NCI-H1417 (cell line): ENCODE results near the gene ABO.
A peak's percentile ranks its signal among the peaks of the same experiment; 100 is the strongest.
"Not testable (repeated sequence)": the region's sequence is repeated elsewhere in the genome, so short reads cannot be mapped to it uniquely, and the experiment has no call there.

ENCODE experiments used
- DNase-seq, 3 experiments: peaks; one replicate each; lab custom pipeline; 2025; lab: John Stamatoyannopoulos, UW

Gene ABO

DNA sequence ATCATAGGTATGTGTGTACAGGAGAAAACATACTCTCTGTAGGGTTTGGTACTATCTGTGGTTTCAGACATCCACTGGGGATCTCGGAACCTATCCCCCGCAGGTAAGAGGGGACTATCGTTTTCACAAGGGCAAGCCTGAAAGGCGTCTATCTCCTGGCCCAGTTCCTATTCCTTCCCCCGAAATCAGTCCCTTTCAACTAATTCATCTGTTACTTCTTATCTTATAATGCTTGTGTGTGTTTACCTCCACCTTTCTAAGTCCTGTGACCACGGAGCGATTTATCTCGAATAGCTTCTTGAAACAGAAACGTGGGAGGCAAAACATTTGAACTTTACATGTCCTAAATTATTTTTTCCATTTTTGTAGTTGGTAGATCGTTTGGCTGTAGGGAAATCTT is 11.4 kb downstream of the ABO start:
- DNase-seq: no peak

- DNase-seq: no peak
These were observed 12.8 kb downstream of the ABO start for GRCh38 chr9:133262226-133262625.

- DNase-seq: no peak
These were observed 13.3 kb downstream of the ABO start for GRCh38 chr9:133261753-133262120.

DNA sequence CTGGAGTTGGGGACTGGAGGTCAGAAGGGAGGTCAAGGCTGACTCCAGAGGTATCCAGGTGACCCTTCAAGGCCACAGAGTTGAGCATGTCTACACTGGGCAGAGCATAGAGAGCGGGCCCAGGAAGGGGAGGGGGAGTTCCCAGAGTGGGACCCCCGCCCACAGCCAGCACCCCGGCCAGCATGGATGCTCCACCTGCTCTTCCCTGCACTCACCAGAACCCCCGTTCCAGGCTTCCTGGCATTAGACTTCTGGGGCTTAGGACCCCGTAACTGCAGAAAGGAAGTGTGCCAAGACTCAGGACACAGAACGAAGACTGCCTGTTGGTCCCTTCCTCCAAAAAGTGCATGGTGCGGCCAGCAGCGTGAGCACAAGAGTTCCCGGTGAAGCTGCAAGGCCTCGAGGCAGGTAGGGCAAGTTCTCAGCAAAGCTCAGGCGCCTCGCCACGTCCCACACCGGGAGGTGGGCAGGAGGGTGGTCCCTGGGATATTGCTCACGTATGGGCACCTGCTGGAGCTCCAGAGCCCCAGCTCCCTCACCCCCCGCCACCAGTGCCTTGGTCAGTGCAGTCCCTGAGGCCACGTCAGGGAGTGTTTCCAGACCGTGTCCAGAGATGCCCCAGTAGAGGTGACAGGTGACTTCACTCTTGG is 13.8 kb downstream of the ABO start:
- DNase-seq: no peak

DNA sequence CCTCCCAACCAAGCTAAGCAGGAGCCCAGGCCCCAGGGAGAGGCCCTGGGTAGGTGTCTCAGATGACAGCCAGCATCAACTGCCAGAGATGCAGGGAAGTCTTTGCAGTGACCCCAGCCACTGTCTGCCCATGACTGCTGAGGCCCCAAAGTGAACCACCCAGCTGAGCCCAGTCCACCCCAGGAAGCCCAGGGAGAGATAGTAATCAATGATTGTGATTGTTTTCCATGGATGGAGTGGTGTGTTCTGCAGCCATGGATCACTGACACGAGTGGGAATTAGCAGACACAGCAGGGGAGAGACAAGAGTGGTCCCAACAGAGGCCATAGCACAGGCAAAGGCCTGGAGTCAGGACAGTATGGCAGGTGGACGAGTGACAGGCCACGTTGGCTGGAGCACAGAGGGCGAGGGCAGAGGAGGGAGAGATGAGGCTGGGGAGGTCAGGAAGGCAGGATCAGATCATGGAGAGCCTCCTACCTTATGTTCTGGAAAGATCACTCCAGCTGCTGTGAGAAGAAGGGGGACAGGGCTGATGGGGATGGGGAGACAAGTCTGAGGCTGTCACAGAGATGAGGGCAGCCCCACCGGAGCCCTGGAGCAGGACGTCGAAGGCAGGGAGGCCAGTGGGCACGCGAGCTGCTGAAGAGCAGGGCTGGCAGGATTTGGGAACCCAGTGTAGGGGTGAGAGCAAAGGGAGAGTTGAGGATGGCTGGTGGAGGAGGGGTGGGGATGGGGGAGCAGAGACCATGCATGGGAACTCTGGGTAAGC is 14.5 kb downstream of the ABO start:
- DNase-seq: no peak

DNA sequence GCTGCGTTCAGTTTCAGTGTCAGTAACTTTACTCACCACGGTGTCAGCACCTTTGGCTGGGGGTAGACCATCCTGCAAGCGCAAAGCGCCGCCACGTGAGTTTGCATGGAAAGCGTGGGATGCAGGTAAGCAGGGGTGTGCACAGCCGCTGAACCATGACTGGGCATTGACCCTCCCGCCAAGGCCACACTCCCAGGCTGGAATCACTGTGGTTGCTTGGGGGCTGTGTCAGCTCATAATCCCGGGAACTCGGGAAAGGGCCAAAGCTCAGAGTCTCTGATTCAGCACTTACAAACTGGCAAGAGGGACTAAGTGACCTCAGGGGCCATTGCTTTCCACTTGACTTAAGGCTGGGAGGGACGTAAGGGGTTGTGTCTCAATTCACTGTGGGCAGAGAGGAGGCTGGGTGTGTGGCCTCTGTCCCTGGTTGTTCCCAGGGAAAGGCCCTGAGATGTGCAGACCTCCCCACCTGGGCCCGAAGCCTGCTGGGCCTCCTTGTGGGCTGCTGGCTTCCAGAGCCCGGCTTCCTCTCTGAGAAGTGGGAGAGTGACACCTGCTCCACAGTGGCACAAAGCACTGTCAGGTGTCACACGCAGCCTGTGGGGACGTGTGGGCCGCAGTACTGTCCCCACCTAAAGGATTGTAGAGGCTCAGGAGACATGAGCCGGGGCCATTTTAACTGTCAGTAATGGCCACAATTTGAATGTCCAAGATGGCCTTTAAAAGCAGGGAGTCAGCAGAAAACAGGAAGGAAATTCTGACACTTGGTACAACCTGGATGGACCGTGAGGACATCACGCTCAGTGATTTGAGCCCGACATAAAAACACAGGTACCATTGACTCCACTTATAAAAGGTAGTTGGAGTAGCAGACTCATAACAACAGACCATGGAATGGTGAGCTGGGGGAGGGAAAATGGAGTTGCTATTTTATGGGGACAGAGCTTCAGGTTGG is 16.7 kb downstream of the ABO start:
- DNase-seq: no peak

DNA sequence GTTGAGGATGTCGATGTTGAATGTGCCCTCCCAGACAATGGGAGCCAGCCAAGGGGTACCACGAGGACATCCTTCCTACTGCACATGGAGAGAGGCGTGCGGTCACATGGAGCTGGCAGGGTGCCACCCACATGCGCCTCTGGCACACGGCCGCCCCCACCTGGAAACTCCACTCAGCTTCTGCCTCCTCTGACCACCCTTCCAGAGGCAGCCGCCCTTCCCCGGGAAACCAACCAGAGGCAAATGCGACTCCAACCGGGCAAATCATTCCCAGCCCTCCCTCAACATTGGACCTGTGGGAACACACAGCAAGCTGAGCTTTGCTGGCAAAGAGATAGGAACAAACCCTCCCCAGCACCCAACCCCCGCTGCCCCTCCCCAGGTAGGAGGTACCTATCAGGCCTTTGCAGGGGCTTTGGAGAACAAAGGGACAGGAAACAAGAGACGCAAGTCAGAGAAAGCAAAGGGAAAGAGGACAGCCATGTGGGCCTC is 17.5 kb downstream of the ABO start:
- DNase-seq: no peak

GRCh38 chr9:133256686-133257091 is 18.3 kb downstream of the ABO start:
- peak in 1 of 3 experiments; percentile 7 for DNase-seq

- no peak for DNase-seq
These were observed 18.9 kb downstream of the ABO start for GRCh38 chr9:133256136-133256461.

DNA sequence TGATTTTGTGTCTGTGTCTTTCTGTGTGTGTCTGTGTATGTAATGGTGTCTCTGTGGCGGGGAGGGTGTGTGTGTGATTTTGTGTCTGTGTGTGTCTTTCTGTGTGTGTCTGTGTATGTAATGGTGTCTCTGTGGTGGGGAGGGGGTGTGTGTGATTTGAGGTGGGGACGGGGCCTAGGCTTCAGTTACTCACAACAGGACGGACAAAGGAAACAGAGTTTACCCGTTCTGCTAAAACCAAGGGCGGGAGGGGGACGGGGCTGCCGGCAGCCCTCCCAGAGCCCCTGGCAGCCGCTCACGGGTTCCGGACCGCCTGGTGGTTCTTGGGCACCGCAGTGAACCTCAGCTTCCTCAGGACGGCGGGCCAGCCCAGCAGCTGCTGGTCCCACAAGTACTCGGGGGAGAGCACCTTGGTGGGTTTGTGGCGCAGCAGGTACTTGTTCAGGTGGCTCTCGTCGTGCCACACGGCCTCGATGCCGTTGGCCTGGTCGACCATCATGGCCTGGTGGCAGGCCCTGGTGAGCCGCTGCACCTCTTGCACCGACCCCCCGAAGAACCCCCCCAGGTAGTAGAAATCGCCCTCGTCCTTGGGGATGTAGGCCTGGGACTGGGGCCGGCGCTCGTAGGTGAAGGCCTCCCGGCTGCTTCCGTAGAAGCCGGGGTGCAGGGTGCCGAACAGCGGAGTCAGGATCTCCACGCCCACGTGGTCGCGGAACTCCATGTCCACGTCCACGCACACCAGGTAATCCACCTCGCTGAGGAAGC is 19.4 kb downstream of the ABO start:
- no peak for DNase-seq

GRCh38 chr9:133254471-133254870 is 20.5 kb downstream of the ABO start:
- no peak for DNase-seq

- no peak for DNase-seq
These were observed 21.7 kb downstream of the ABO start for GRCh38 chr9:133253268-133253667.

- DNase-seq: no peak
These were observed 22.5 kb downstream of the ABO start for GRCh38 chr9:133252301-133253020.

DNA sequence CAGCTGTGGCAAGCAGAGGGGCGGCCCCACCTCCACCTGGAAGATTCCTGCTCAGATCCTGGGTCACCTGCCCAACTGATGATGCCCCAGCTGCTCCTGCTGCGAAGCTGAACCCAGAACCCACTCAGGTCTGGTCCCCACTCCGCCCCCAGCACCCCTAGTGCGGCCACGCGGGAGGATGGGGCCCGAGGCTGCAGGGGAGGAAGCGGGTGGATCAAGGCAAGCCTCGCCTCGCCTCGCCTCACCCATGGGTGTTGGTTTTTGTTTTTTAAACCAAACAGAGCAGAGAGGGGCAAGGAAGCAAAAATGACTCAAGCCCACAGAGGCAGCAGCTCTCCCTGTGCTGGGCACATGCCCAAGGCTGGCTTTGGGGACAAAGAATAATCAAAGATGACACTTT is 23.2 kb downstream of the ABO start:
- no peak for DNase-seq

DNA sequence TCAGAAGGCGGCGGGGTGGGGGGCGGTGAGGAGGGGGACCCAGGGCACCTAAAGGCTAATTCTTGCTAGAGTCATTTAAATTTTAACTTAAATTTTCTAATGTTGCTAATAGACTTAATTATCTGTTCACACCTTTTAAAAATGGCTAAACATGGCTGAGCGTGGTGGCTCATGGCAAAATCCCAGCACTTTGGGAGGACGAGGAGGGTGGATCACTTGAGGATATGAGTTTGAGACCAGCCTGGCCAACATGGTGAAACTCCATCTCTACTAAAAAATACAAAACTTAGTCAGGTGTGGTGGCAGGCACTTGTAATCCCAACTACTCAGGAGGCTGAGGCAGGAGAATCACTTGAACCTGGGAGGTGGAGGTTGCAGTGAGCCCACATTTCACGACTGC is 23.8 kb downstream of the ABO start:
- DNase-seq: not testable (repeated sequence)

- DNase-seq: peak in 1 of 3 experiments; percentile 31
These were observed 24.2 kb downstream of the ABO start for GRCh38 chr9:133250741-133251170.

- DNase-seq: no peak
These were observed 25.7 kb downstream of the ABO start for GRCh38 chr9:133249337-133249736.

GRCh38 chr9:133248726-133249295 is 26.2 kb downstream of the ABO start:
- DNase-seq: no peak

GRCh38 chr9:133247632-133248031 is 27.4 kb downstream of the ABO start:
- DNase-seq: no peak

DNA sequence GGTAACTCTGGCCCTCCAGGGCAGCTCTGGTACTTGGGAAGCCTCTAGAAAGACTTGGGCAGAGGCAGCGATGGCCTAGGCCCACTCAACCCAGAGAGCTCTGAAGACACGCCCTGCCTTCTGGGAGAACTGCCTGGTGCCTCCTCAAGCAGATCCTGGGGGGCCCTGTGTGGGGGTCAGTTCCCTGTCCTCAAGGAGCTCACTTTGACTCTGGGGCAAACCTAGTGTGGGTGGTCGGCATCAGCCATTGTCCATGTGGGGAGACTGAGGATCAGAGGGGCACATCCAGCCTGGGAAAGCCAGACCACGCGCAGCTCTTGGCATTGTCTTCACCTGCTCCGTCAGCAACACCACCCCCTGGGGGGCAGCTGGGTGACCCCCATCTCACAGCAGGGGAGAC is 28.0 kb downstream of the ABO start:
- DNase-seq: no peak

DNA sequence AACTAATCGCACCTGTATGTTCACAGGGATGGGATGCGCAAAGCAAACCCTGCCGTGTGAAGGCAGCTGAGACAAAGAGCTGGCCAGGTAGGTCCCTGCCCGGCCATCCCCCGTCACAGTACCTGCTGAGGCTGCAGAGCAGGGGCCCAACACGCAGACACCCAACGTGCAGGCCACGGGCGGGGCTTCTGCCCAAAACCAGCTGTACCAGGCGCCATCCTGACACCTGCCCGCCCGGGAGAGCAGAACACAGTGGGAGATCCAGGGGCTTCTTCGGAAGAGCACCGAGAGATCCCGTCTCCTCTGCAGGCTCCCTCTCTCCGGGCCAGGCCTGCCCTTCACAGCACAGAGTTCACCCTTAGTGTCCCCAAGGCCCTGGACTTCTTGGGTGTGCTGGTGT is 28.4 kb downstream of the ABO start:
- DNase-seq: no peak
